Measurements from ENCODE around the gene JMJD6. TPM values are rescaled to one million over a fixed set of nuclear protein-coding genes. Genes with fewer than 3 reads are reported as not detected.

The JMJD6 gene
- total and polyA plus RNA-seq, 9 of the 15 experiments (the other 6 are each of a cell fraction or from before 2014, with no cell fraction given), result 2.5 to 52.3 (median 36.3) TPM

- TF ChIP-seq ARID4B (CRISPR knock-in tag; IDR thresholded peaks at IDR 0.05) (peak; percentile 93; the same call in 1 of the 2 replicates), THAP12 (CRISPR knock-in tag; IDR thresholded peaks at IDR 0.05) (peak; percentile 61; the same call in 1 of the 2 replicates), ZNF431 (CRISPR knock-in tag; IDR thresholded peaks at IDR 0.05) (no peak; the same call in 1 of the 2 replicates), NFE2 (IDR thresholded peaks at IDR 0.05; ENCODE audit: low read depth) (no peak), ZFP91 (CRISPR knock-in tag; IDR thresholded peaks at IDR 0.05) (no peak), KLF1 (tag; IDR thresholded peaks at IDR 0.05) (0 out of 2 replicates have a peak, but pooled peaks have one; percentile 37), DMBX1 (CRISPR knock-in tag; IDR thresholded peaks at IDR 0.05; ENCODE audit: borderline replicate concordance) (peak; percentile 71; the same call in 1 of the 2 replicates), NFE2L1 (tag; IDR thresholded peaks at IDR 0.05; ENCODE audit: borderline replicate concordance, low read depth) (no peak), ZNF639 (CRISPR knock-in tag; conservative IDR thresholded peaks at IDR 0.05 in 1 of 2, IDR thresholded peaks at IDR 0.05 in 1 of 2) (peak in 1 of 2 experiments; percentile 88; a peak in 2 of 4 replicates), ZNF395 (CRISPR knock-in tag; IDR thresholded peaks at IDR 0.05) (peak; percentile 93), CEBPB (tag; IDR thresholded peaks at IDR 0.05) (no peak)
- TF ChIP-seq, protein P1, sequence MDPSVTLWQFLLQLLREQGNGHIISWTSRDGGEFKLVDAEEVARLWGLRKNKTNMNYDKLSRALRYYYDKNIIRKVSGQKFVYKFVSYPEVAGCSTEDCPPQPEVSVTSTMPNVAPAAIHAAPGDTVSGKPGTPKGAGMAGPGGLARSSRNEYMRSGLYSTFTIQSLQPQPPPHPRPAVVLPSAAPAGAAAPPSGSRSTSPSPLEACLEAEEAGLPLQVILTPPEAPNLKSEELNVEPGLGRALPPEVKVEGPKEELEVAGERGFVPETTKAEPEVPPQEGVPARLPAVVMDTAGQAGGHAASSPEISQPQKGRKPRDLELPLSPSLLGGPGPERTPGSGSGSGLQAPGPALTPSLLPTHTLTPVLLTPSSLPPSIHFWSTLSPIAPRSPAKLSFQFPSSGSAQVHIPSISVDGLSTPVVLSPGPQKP (CRISPR knock-in tag; IDR thresholded peaks at IDR 0.05), result no peak
Measured at GRCh38 chr17:76736349-76737081, 10.1 kb upstream of the JMJD6 start (continued).
